Skeletal muscle tissue (tissue), 4 donors: ENCODE results near the gene TMEM88. TPM values are rescaled to one million over a fixed set of nuclear protein-coding genes. Genes with fewer than 3 reads are reported as not detected.
A peak's percentile ranks its signal among the peaks of the same experiment; 100 is the strongest.

Source experiments
- H3K27ac ChIP-seq: one replicate; pipeline ENCODE4 v1.7.0; 2013; ENCODE audit warnings: mild to moderate bottlenecking, low read depth, low read length, inconsistent platforms
- H3K27me3 ChIP-seq, 3 donors: one replicate each; pipeline ENCODE4 v1.7.0; 2013; ENCODE audit warnings: low read length in 3 of 3; ENCODE audit not compliant: control insufficient read depth in 3 of 3, insufficient read depth in 3 of 3
- H3K36me3 ChIP-seq, 3 donors: one replicate each; pipeline ENCODE4 v1.7.0; 2013; ENCODE audit warnings: low read length in 3 of 3; ENCODE audit not compliant: control insufficient read depth in 3 of 3, insufficient read depth in 3 of 3
- H3K4me1 ChIP-seq, 3 donors: one replicate each; pipeline ENCODE4 v1.7.0; 2013; ENCODE audit warnings: low read length in 3 of 3, mild to moderate bottlenecking in 3 of 3; ENCODE audit not compliant: control insufficient read depth in 3 of 3, insufficient read depth in 3 of 3
- H3K4me3 ChIP-seq, 3 donors: one replicate each; pipeline ENCODE4 v1.7.0; 2013; ENCODE audit warnings: low read length in 3 of 3
- H3K9ac ChIP-seq, 3 donors: one replicate each; pipeline ENCODE4 v1.7.0; 2013; ENCODE audit warnings: low read length in 3 of 3, mild to moderate bottlenecking in 3 of 3, moderate library complexity in 2 of 3, low read depth in 1 of 3
- H3K9me3 ChIP-seq, 3 donors: one replicate each; pipeline ENCODE4 v1.7.0; 2013; ENCODE audit warnings: low read length in 3 of 3; ENCODE audit not compliant: control insufficient read depth in 3 of 3
- total RNA-seq: library from RNA; depleted of rRNA; stranded (reverse); fragments of >200 nt; gene quantifications from one replicate; pipeline ENCODE4 v1.2.3, GENCODE V29; 2014
- donor health status: Osteomylitis.

The TMEM88 gene
- total RNA-seq, 1 donor from 2014 or later = 7.3 TPM

GRCh38 chr17:7838090-7839075 is 16.5 kb upstream of the TMEM88 start:
- H3K9me3 ChIP-seq = no peaks in the 10 kb centered on the region
- H3K27me3 ChIP-seq = no peaks in the 10 kb centered on the region
- peaks cover 54 to 69% (median 63%) of the 10 kb centered on the region in 3 donors for H3K4me1 ChIP-seq
- H3K9ac ChIP-seq = peak overlapping the region; percentile 52 to 100 (median 58)
- H3K4me3 ChIP-seq = peak overlapping the region; percentile 52 to 98 (median 55)
- peak overlapping the region; percentile 100 for H3K27ac ChIP-seq
- H3K36me3 ChIP-seq = peaks cover 0 to 4% (median 3%) of the 10 kb centered on the region in 3 donors

- H3K9ac ChIP-seq = peak overlapping the region; percentile 52 to 82 (median 58)
- peak overlapping the region; percentile 52 to 70 (median 55) for H3K4me3 ChIP-seq
- peak overlapping the region; percentile 79 for H3K27ac ChIP-seq
These were observed 15.5 kb upstream of the TMEM88 start for GRCh38 chr17:7839190-7839875.

GRCh38 chr17:7839876-7840261 is 15.0 kb upstream of the TMEM88 start:
- H3K4me1 ChIP-seq = peaks cover 56 to 71% (median 66%) of the 10 kb centered on the region in 3 donors
- H3K9me3 ChIP-seq = no peaks in the 10 kb centered on the region
- peak overlapping the region in 1 of 3 donors; percentile 82 for H3K9ac ChIP-seq
- H3K27ac ChIP-seq = peak overlapping the region; percentile 95
- H3K27me3 ChIP-seq = no peaks in the 10 kb centered on the region
- H3K4me3 ChIP-seq = no peak overlapping the region
- H3K36me3 ChIP-seq = peaks cover 0 to 4% (median 3%) of the 10 kb centered on the region in 3 donors

More at GRCh38 chr17:7839190-7839875, 15.5 kb upstream of the TMEM88 start:
- Histone ChIP-seq H3K9me3 (no peaks in the 10 kb centered on the region), H3K36me3 (peaks cover 0 to 4% (median 3%) of the 10 kb centered on the region in 3 donors), H3K4me1 (peaks cover 53 to 74% (median 64%) of the 10 kb centered on the region in 3 donors), H3K27me3 (no peaks in the 10 kb centered on the region)

- Histone ChIP-seq H3K27ac (peak overlapping the region; percentile 95), H3K4me1 (peaks cover 61 to 72% (median 69%) of the 10 kb centered on the region in 3 donors), H3K9me3 (no peaks in the 10 kb centered on the region), H3K27me3 (no peaks in the 10 kb centered on the region), H3K4me3 (no peak overlapping the region), H3K9ac (peak overlapping the region in 2 of 3 donors; percentile 18 to 35), H3K36me3 (peaks cover 0 to 6% (median 5%) of the 10 kb centered on the region in 3 donors)
These were observed 14.4 kb upstream of the TMEM88 start for GRCh38 chr17:7840441-7840840.

GRCh38 chr17:7840875-7841274 is 14.0 kb upstream of the TMEM88 start:
- Histone ChIP-seq H3K9me3 (no peaks in the 10 kb centered on the region), H3K27me3 (no peaks in the 10 kb centered on the region), H3K4me1 (peaks cover 65 to 76% (median 73%) of the 10 kb centered on the region in 3 donors), H3K9ac (peak overlapping the region; percentile 60 to 95 (median 89)), H3K4me3 (peak overlapping the region; percentile 74 to 94 (median 92)), H3K27ac (peak overlapping the region; percentile 95), H3K36me3 (peaks cover 0 to 9% (median 8%) of the 10 kb centered on the region in 3 donors)

GRCh38 chr17:7841396-7841914 is 13.4 kb upstream of the TMEM88 start:
- H3K27ac ChIP-seq = peak overlapping the region; percentile 95
- no peaks in the 10 kb centered on the region for H3K9me3 ChIP-seq
- peaks cover 2 to 13% (median 11%) of the 10 kb centered on the region in 3 donors for H3K36me3 ChIP-seq
- H3K4me3 ChIP-seq = peak overlapping the region; percentile 74 to 94 (median 92)
- H3K27me3 ChIP-seq = no peaks in the 10 kb centered on the region
- peaks cover 66 to 77% (median 73%) of the 10 kb centered on the region in 3 donors for H3K4me1 ChIP-seq
- peak overlapping the region; percentile 91 to 96 (median 95) for H3K9ac ChIP-seq

- H3K9me3 ChIP-seq = no peaks in the 10 kb centered on the region
- H3K27me3 ChIP-seq = no peaks in the 10 kb centered on the region
- peak overlapping the region; percentile 74 to 94 (median 90) for H3K4me3 ChIP-seq
- peak overlapping the region; percentile 95 for H3K27ac ChIP-seq
- peak overlapping the region; percentile 91 to 96 (median 95) for H3K9ac ChIP-seq
- H3K4me1 ChIP-seq = peaks cover 62 to 72% (median 69%) of the 10 kb centered on the region in 3 donors
- H3K36me3 ChIP-seq = peaks cover 7 to 17% (median 15%) of the 10 kb centered on the region in 3 donors
These were observed 12.9 kb upstream of the TMEM88 start for GRCh38 chr17:7841915-7842379.

GRCh38 chr17:7842380-7843256 is 12.2 kb upstream of the TMEM88 start:
- Histone ChIP-seq H3K4me3 (peak overlapping the region; percentile 74 to 90 (median 88)), H3K4me1 (peaks cover 55 to 66% (median 62%) of the 10 kb centered on the region in 3 donors), H3K9me3 (no peaks in the 10 kb centered on the region), H3K27ac (peak overlapping the region; percentile 95), H3K36me3 (peaks cover 12 to 20% (median 20%) of the 10 kb centered on the region in 3 donors), H3K27me3 (no peaks in the 10 kb centered on the region), H3K9ac (peak overlapping the region; percentile 91 to 96 (median 95))

- H3K9me3 ChIP-seq = no peaks in the 10 kb centered on the region
- H3K4me1 ChIP-seq = peaks cover 52 to 63% (median 59%) of the 10 kb centered on the region in 3 donors
- H3K9ac ChIP-seq = peak overlapping the region; percentile 91 to 96 (median 95)
These were observed 11.7 kb upstream of the TMEM88 start for GRCh38 chr17:7843257-7843535.

More at GRCh38 chr17:7843257-7843535, 11.7 kb upstream of the TMEM88 start:
- H3K27ac ChIP-seq = peak overlapping the region; percentile 95
- H3K36me3 ChIP-seq = peaks cover 12 to 22% (median 20%) of the 10 kb centered on the region in 3 donors
- no peaks in the 10 kb centered on the region for H3K27me3 ChIP-seq
- H3K4me3 ChIP-seq = peak overlapping the region; percentile 74 to 90 (median 88)
